ENCODE data around the gene TRPM3. TPM values are rescaled to one million over a fixed set of nuclear protein-coding genes. Genes with fewer than 3 reads are reported as not detected.

TRPM3 gene
- total RNA-seq, 8 experiments from 2014 or later: 0.09 to 2.3 (median 1.4) TPM

DNA sequence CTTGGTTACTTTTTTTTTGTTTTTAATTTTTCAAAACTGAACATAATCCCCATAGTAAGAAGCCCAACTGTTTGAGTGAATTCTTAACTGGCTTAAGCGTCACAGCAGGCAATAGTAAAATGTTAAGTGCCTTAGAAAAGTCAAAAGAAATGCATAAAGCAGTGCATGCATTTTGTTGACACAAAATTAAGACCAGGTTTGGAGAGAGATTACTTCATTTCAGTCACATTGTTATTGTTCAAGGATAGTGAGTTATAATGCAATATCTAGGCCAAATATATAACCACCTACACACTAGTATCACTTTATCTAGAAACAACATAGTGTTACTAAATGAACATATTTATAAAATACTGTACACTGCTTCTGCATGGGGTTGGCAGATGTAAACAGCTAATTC, 590.1 kb downstream of the TRPM3 start:
- Histone ChIP-seq H3K4me1 (replicated peaks in 1 of 2) (no peaks in the 10 kb centered on the region), H3K4me3 (no peak overlapping the region), H3K27ac (no peak overlapping the region)
- in situ Hi-C loops (cut with MboI; ENCODE audit: low pct_unique_long_range_greater_than_20kb in 2 of 9, low sequenced_read_pairs in 9 of 9, unreplicated experiment in 9 of 9): no loop called here
- ATAC-seq (replicated peaks in 6 of 8): peak in 1 of 8 experiments; percentile 21
- 0 to 100% (median 65%) methylated on average over 1 of the region's 1 CpG; no CpG with 5 or more reads in 2 of the 10 experiments for WGBS, 10 experiments

DNA sequence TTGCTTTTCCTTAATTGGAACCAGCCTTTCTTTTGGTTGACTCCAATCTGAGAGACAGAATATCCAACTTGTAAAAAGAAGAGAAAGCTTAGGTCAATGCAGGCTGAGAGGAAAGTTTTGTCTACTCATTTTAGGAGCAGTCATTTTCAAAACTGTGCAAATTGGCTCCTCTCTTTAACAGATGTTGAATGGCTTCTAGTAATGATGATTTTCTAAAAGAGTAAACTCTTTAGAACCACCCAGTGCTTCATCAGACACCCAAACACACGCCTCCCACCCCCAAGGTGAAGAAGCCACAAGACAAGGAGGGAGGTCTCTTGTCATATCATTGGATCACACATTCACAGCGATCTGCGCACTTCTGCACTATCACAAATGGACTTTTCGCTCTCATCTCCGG, 590.7 kb downstream of the TRPM3 start:
- Histone ChIP-seq H3K4me1 (replicated peaks in 1 of 2) (no peaks in the 10 kb centered on the region), H3K4me3 (no peak overlapping the region), H3K27ac (no peak overlapping the region)
- 25 to 100% (median 93%) methylated on average over 1 to 5 of the region's 5 CpGs; no CpG with 5 or more reads in 4 of the 10 experiments for WGBS, 10 experiments
- no peak for ATAC-seq (replicated peaks in 6 of 8)
- in situ Hi-C loops (cut with MboI; ENCODE audit: low pct_unique_long_range_greater_than_20kb in 2 of 9, low sequenced_read_pairs in 9 of 9, unreplicated experiment in 9 of 9): no loop called here

DNA sequence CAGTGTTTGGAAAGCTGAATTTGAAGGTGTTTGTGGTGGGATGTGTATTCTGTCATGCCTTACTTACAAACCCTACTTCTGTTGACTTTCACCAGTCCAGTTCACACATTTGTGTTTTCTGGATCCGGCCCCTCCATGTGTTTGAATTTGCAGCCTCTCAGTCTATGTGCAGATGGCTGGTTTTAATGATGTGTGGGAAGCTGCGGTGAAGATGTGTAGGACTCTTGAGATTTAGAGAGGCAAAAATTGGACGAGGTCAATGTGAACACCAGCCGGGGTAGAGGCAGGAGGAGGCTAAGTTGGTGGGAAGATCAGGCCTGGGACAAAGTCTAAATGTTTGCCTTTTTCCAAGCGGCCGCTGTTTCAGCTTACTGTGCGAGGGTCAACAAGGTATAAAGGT, 591.6 kb downstream of the TRPM3 start:
- H3K4me1 ChIP-seq (replicated peaks in 1 of 2): no peaks in the 10 kb centered on the region
- WGBS, 10 experiments: 40 to 100% (median 90%) methylated on average over 1 to 7 of the region's 7 CpGs; no CpG with 5 or more reads in 1 of the 10 experiments
- H3K4me3 ChIP-seq: no peak overlapping the region
- in situ Hi-C loops (cut with MboI; ENCODE audit: low pct_unique_long_range_greater_than_20kb in 2 of 9, low sequenced_read_pairs in 9 of 9, unreplicated experiment in 9 of 9): no loop called here
- peak in 1 of 8 experiments; percentile 40 for ATAC-seq (replicated peaks in 6 of 8)
- H3K27ac ChIP-seq: no peak overlapping the region

DNA sequence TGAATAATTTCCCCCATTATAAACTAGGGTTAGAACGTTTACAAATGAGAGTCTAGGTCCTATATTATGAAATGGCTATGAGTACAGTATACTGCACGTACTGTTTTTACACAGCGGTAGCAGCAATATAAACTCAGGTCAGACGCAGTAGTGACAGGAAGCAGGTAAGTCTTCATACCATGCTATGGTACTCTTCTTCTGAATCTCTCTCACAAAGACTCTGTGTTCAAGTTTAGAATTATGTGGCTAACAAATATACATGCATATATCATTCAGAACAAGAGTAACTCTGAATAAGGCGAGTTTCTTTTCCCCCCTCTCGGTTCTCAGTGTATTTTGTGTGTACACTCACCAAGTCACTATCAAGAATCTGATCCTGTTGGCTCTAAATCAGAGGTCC, 592.0 kb downstream of the TRPM3 start:
- Histone ChIP-seq H3K27ac (no peak overlapping the region), H3K4me3 (no peak overlapping the region), H3K4me1 (replicated peaks in 1 of 2) (no peaks in the 10 kb centered on the region)
- WGBS, 10 experiments: 48 to 94% (median 79%) methylated on average over 2 to 6 of the region's 6 CpGs
- in situ Hi-C loops (cut with MboI; ENCODE audit: low pct_unique_long_range_greater_than_20kb in 2 of 9, low sequenced_read_pairs in 9 of 9, unreplicated experiment in 9 of 9): no loop called here
- no peak for ATAC-seq (replicated peaks in 6 of 8)

DNA sequence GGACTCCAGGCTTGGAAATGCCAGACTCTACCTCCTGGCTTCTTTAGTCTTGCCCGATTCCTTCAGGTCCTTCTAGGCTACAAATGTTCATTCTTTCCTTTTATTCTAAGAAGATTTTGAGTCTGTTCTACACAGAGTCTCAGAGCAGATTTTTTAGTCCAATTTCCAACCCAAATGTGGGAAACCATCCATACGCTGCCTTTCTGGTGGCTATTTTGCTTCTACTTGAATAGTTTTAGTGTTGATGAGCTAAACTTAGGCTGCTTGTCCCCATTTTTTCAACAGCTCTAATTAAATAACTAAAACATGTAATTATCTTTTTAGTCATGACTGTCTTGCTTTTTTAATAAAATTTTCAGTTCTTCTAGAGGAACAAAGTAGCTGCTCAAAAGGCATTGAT, 594.5 kb downstream of the TRPM3 start:
- WGBS, 10 experiments: 78 to 100% (median 98%) methylated on average over 1 to 2 of the region's 2 CpGs
- no peak overlapping the region for H3K4me3 ChIP-seq
- in situ Hi-C loops (cut with MboI; ENCODE audit: low pct_unique_long_range_greater_than_20kb in 2 of 9, low sequenced_read_pairs in 9 of 9, unreplicated experiment in 9 of 9): no loop called here
- no peaks in the 10 kb centered on the region for H3K4me1 ChIP-seq (replicated peaks in 1 of 2)
- ATAC-seq (replicated peaks in 6 of 8): no peak
- H3K27ac ChIP-seq: no peak overlapping the region

DNA sequence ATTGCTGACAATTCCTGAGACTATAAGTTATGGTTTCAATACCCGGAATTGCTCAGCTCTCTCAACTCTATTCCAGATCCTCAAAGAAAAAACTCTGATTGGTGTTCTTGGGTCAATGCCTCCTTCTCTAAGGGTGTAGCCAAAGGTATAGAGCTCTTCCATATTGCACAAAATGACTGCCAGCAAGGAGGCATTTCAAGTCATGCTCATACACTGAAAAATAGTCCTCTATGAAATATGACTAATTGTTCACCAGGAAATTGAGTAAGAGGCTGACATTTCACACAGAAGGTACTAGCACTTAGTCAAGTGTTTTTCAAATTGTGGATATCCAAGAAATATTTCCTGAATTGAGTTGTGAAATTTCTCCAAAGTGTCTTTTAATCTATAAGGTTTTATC, 595.9 kb downstream of the TRPM3 start:
- Histone ChIP-seq H3K4me3 (no peak overlapping the region), H3K27ac (no peak overlapping the region), H3K4me1 (replicated peaks in 1 of 2) (no peaks in the 10 kb centered on the region)
- in situ Hi-C loops (cut with MboI; ENCODE audit: low pct_unique_long_range_greater_than_20kb in 2 of 9, low sequenced_read_pairs in 9 of 9, unreplicated experiment in 9 of 9): no loop called here
- WGBS, 10 experiments: 0 to 100% (median 100%) methylated on average over 1 of the region's 1 CpG; no CpG with 5 or more reads in 3 of the 10 experiments
- no peak for ATAC-seq (replicated peaks in 6 of 8)

DNA sequence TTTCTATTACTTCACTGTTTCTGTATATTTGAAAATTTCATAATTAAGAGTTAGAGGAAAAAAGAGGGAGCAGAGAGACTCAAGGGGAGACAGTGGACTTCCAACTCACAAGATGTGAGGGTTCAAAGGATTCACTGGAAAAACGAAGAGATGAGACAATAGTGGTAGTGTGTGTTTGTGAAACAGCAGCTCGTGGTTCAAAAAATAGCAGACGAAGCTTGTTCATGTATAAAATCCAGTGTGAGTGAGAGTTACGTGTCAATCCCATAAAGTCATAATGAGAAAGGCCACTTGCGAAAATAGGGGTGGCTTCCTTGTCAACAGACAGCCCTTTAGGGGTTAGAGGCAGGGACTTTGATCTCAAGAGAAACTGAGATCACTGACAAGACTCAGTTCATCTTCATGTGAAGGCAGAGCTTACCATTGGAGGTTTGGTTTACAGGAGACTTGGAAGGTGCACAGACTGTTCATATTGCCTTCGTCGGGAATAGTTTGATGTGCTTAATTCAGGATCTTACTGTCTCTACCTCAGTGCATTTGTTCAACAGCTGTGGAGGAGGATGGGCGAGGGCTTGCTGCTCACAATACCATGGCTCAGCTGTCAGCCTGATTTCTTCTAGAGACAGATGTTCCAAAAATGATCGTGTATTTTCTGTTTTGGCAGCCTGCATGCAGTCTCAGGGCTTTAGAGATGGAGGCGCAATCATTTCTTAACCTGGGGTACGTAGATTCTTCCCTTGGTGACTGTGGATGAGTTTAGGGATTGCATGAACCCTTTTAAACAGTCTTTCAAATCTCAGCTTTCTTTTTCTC, 601.3 kb downstream of the TRPM3 start:
- no peaks in the 10 kb centered on the region for H3K4me1 ChIP-seq (replicated peaks in 1 of 2)
- H3K27ac ChIP-seq: no peak overlapping the region
- in situ Hi-C loops (cut with MboI; ENCODE audit: low pct_unique_long_range_greater_than_20kb in 2 of 9, low sequenced_read_pairs in 9 of 9, unreplicated experiment in 9 of 9): no loop called here
- ATAC-seq (replicated peaks in 6 of 8): no peak
- no peak overlapping the region for H3K4me3 ChIP-seq
- 0 to 90% (median 75%) methylated on average over 1 to 11 of the region's 11 CpGs for WGBS, 10 experiments

DNA sequence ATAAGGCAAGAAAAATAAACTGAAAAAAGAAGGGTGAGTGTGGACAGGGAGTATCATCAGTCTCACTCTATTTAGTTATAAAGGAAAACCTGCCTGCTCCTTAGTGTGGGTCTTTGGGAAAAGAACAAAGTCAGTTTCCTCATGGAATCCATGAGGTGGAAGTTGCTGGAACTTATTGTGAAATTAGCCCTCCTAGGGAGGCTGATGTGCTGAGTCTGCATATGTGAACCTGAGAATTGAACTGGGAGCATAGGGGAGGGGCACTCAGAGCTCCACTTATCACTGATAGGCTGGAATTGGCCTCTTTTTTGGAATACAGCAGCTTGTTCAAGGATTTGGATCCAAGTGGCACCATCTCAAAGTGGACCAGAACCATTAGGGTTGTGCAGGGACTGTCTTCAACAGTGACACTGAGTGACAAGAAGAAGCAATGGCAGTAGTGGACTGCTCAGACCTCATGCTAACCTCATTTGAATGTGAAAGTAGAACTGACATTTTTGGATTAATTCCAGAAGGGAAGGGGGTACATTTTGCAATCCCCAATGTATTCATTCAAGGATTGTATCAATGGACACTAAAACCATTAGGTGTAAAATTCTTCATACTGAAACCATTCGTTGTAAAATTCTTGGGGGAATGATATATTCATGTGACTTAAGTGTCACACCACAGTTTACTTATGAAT, 603.4 kb downstream of the TRPM3 start:
- no peak overlapping the region for H3K4me3 ChIP-seq
- WGBS, 10 experiments: 38 to 92% (median 60%) methylated on average over 1 of the region's 1 CpG; no CpG with 5 or more reads in 3 of the 10 experiments
- no peaks in the 10 kb centered on the region for H3K4me1 ChIP-seq (replicated peaks in 1 of 2)
- in situ Hi-C loops (cut with MboI; ENCODE audit: low pct_unique_long_range_greater_than_20kb in 2 of 9, low sequenced_read_pairs in 9 of 9, unreplicated experiment in 9 of 9): no loop called here
- ATAC-seq (replicated peaks in 6 of 8): no peak
- H3K27ac ChIP-seq: no peak overlapping the region

DNA sequence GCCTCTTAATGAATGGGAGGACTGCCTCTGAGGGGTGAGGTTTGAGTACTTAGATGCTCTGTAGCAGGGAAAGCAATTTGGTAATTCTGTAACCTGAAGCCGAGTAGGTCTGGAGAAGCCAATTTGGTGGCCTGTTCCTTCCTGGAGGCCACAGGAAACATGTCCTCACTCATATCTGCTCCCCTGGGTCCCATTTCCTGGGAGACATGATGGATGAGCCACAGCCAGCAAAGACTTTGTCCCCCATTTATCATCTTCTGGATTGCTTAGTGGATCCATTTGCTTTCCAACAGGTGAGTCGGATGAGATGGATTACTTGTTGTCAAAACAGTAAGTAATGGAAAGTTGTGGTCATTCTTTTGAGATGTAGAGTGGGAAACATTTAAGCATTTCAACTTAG, 607.1 kb downstream of the TRPM3 start:
- in situ Hi-C loops (cut with MboI; ENCODE audit: low pct_unique_long_range_greater_than_20kb in 2 of 9, low sequenced_read_pairs in 9 of 9, unreplicated experiment in 9 of 9): no loop called here
- no peak for ATAC-seq (replicated peaks in 6 of 8)
- WGBS, 10 experiments: 40 to 100% (median 81%) methylated on average over 1 to 2 of the region's 2 CpGs; no CpG with 5 or more reads in 5 of the 10 experiments

DNA sequence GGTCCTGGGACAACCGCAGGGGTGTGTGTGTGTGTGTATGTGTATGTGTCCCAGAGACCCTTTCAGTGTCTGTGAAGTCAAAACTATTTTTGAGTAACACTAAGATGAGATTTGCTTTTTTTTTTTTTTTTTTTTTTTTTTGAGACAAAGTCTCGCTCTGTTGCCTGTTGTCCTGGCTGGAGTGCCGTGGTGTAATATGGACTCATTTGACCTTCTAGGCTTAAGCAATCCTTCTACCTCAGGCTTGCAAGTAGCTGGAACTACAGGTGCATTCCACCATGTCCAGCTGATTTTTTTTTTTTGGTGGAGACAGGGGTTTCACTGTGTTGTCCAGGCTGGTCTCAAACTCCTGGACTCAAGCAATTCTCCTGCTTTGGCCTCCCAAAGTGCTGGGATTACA, 609.6 kb downstream of the TRPM3 start:
- in situ Hi-C loops (cut with MboI; ENCODE audit: low pct_unique_long_range_greater_than_20kb in 2 of 9, low sequenced_read_pairs in 9 of 9, unreplicated experiment in 9 of 9): no loop called here
- no peak overlapping the region for H3K27ac ChIP-seq
- 60 to 100% (median 100%) methylated on average over 1 to 2 of the region's 3 CpGs; no CpG with 5 or more reads in 3 of the 10 experiments for WGBS, 10 experiments
- H3K4me3 ChIP-seq: no peak overlapping the region
- ATAC-seq (replicated peaks in 6 of 8): no peak
- H3K4me1 ChIP-seq (replicated peaks in 1 of 2): no peaks in the 10 kb centered on the region

More for the DNA sequence above, 607.1 kb downstream of the TRPM3 start:
- Histone ChIP-seq H3K4me3 (no peak overlapping the region), H3K4me1 (replicated peaks in 1 of 2) (no peaks in the 10 kb centered on the region), H3K27ac (no peak overlapping the region)

DNA sequence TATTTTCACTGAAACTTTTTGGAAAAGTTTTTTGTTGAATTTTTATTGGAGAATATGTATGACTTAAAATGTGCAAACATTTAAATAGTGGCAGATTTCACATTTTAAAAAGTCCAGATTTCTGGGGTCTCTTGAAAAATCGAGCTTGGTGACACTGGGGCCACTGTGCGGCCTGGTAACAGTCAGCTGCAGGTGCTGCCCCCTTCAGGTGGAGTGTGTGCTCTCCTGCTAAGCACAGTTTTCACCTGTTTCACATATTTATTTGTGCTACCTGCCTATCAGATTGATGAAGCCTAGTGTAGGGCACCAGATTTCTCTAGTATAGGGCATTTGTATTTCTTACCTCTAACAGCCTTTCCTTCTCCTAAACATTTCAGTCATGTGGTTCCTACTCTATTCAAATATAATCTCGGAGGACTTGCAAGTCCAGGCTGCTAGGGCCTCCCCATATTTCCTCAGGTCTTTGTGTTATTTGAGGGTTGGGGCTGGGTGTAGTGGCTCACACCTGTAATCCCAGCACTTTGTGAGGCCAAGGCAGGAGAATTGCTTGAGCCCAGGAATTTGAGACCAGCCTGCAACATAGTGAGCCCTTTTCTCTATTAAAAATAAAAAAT, 611.2 kb downstream of the TRPM3 start:
- H3K4me1 ChIP-seq (replicated peaks in 1 of 2): no peaks in the 10 kb centered on the region
- in situ Hi-C loops (cut with MboI; ENCODE audit: low pct_unique_long_range_greater_than_20kb in 2 of 9, low sequenced_read_pairs in 9 of 9, unreplicated experiment in 9 of 9): no loop called here
- no peak overlapping the region for H3K4me3 ChIP-seq
- 36 to 100% (median 82%) methylated on average over 1 to 3 of the region's 3 CpGs; no CpG with 5 or more reads in 1 of the 10 experiments for WGBS, 10 experiments
- ATAC-seq (replicated peaks in 6 of 8): peak in 3 of 8 experiments; percentile 39 to 60 (median 50)
- no peak overlapping the region for H3K27ac ChIP-seq

DNA sequence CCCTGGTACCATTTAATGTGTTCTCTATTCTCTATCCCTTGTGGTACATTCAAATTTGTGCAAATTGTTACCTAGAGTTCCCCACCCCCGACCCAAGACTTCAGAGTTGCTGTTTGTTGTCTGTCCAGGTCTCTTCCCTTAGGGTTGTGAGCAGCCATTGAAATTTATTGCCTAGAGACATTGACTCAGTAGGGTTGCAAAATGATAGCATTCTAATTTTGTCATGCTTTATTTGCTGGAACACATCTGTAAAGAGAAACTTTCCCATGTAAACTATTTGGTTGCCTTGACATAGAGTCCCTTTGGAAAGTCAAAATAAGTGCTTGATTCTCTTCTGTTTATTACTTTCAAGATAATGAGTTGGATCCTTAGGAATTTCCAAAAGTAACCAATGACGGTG, 615.3 kb downstream of the TRPM3 start:
- no peak for ATAC-seq (replicated peaks in 6 of 8)
- Histone ChIP-seq H3K27ac (no peak overlapping the region), H3K4me3 (no peak overlapping the region), H3K4me1 (replicated peaks in 1 of 2) (no peaks in the 10 kb centered on the region)
- in situ Hi-C loops (cut with MboI; ENCODE audit: low pct_unique_long_range_greater_than_20kb in 2 of 9, low sequenced_read_pairs in 9 of 9, unreplicated experiment in 9 of 9): no loop called here
- 20 to 92% (median 81%) methylated on average over 1 to 2 of the region's 2 CpGs; no CpG with 5 or more reads in 2 of the 10 experiments for WGBS, 10 experiments

DNA sequence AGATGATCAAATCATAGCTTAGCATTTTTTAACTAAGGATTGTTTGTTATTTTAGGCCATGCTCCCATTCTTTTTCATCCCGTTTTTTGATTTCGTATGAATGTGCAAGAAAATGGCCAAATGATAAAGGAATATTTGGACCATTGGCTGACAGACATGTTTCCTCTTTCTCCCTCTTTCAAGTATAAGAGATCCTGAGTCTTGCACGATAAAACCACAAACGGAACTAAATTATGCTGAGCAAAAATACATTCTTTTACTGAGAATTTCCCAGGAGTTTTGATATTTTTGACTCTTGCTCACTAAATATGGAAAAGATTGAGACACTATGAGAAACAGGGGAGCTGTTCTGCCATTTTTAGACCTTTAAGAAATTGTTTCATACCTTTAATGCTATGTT, 616.6 kb downstream of the TRPM3 start:
- in situ Hi-C loops (cut with MboI; ENCODE audit: low pct_unique_long_range_greater_than_20kb in 2 of 9, low sequenced_read_pairs in 9 of 9, unreplicated experiment in 9 of 9): no loop called here
- Histone ChIP-seq H3K4me1 (replicated peaks in 1 of 2) (no peaks in the 10 kb centered on the region), H3K27ac (no peak overlapping the region), H3K4me3 (no peak overlapping the region)
- WGBS, 10 experiments: 15 to 95% (median 87%) methylated on average over 2 to 4 of the region's 4 CpGs
- no peak for ATAC-seq (replicated peaks in 6 of 8)
